HCT116 (cell line): ENCODE results near the gene SUGCT.

Experiments used
- ATF3 ChIP-seq: IDR thresholded peaks from 2 replicates; pipeline ENCODE4 v1.6.1; 2012
- CTCF ChIP-seq, 3 experiments: fragments of 200-600 bp in 1 of 3; sonication (generic) in 1 of 3; IDR thresholded peaks in 2 of 3; conservative IDR thresholded peaks in 1 of 3; 2 replicates each; pipeline ENCODE4 v1.5.1; 2012 to 2017; ENCODE audit warnings: low read depth in 2 of 3, low read length in 2 of 3, antibody characterized with exemption in 1 of 3, borderline replicate concordance in 1 of 3, control low read depth in 1 of 3, mild to moderate bottlenecking in 1 of 3, mixed read lengths in 1 of 3, mixed run types in 1 of 3, moderate library complexity in 1 of 3; ENCODE audit not compliant: insufficient read depth in 1 of 3
- EZH2 ChIP-seq: fragments of 200-600 bp; sonication (generic); IDR thresholded peaks from 2 replicates; pipeline ENCODE4 v1.6.1; 2017; ENCODE audit warnings: antibody characterized with exemption, mixed run types
- EZH2phosphoT487 ChIP-seq: fragments of 200-600 bp; IDR thresholded peaks from 2 replicates; pipeline ENCODE4 v1.6.1; 2018; ENCODE audit warnings: antibody characterized with exemption, borderline replicate concordance
- POLR2A ChIP-seq: IDR thresholded peaks from 2 replicates; pipeline ENCODE4 v1.7.0; 2011; ENCODE audit warnings: borderline replicate concordance; ENCODE audit not compliant: insufficient read depth, insufficient read length; ENCODE audit errors: extremely low read depth
- POLR2AphosphoS5 ChIP-seq: IDR thresholded peaks from 2 replicates; pipeline ENCODE4 v1.6.1; 2011; ENCODE audit warnings: mild to moderate bottlenecking, low read depth, low read length, moderate library complexity
- RAD21 ChIP-seq: IDR thresholded peaks from 2 replicates; pipeline ENCODE4 v1.6.1; 2012; ENCODE audit warnings: low read depth, mild to moderate bottlenecking
- REST ChIP-seq: IDR thresholded peaks from 2 replicates; pipeline ENCODE4 v1.6.1; 2012; ENCODE audit warnings: low read depth
- SIN3A ChIP-seq: IDR thresholded peaks from 2 replicates; pipeline ENCODE4 v1.6.1; 2012; ENCODE audit warnings: low read depth
- SP1 ChIP-seq: IDR thresholded peaks from 2 replicates; pipeline ENCODE4 v1.6.1; 2012; ENCODE audit warnings: low read depth
- ZBTB33 ChIP-seq: IDR thresholded peaks from 2 replicates; pipeline ENCODE4 v1.6.1; 2011; ENCODE audit warnings: mild to moderate bottlenecking, low read length, moderate library complexity; ENCODE audit not compliant: insufficient replicate concordance; ENCODE audit errors: extremely low read depth
- ZNF274 ChIP-seq: fragments of 200-500 bp; sonication (Bioruptor generic); IDR thresholded peaks from 2 replicates; pipeline ENCODE4 v1.6.1; 2014; ENCODE audit warnings: mild to moderate bottlenecking, low read depth, low read length, inconsistent platforms
- TF ChIP-seq, protein P1 (sequence below): IDR thresholded peaks from 2 replicates; pipeline ENCODE4 v1.6.1; 2012

DNA sequence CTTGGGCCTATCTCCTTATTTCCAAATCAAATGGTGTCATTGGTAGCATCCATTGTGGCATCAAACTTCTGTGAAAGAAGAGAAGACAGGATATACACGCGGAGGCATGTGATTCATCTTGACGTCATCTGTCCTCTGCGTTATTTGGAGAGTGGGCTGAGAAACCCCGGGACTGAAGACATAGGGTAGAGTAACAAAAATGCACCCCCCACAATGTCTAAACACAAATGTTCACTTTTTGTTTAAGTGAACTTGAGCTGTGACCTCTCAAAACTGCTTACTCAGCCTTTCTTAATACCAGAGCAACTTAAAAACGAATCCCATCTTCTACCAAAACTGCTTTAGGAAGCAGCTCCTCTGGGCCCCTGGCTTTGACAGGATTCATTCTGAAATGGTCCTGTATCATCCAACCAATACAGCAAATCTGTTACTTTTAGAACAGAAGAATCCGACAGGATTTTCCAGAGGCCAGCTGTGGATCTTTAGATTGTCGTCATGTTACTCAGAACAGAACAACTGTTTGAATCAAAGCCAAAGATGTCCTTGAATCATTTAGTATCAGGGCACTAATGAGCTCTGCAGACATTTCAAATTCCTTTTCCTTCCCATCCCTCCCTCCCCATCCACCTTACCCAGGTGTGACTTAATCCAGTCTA lies 438.1 kb downstream of the SUGCT start:
- TF ChIP-seq RAD21 (no peak), POLR2AphosphoS5 (no peak), CTCF (IDR thresholded peaks at IDR 0.05 in 2 of 3, conservative IDR thresholded peaks at IDR 0.05 in 1 of 3; ENCODE audit: borderline replicate concordance in 1 of 3, insufficient read depth in 1 of 3, low read depth in 2 of 3, low read length in 2 of 3) (no peak), EZH2 (no peak), POLR2A (no peak), SP1 (no peak), ZBTB33 (no peak), EZH2phosphoT487 (no peak), SIN3A (no peak), REST (no peak), ATF3 (no peak), ZNF274 (no peak)
- TF ChIP-seq, protein P1, sequence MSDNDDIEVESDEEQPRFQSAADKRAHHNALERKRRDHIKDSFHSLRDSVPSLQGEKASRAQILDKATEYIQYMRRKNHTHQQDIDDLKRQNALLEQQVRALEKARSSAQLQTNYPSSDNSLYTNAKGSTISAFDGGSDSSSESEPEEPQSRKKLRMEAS: no peak
